PC-9 (cell line): Measurements from ENCODE around the gene SETBP1.

ENCODE experiments used
- CTCF ChIP-seq: fragments of 200-600 bp; sonication (generic); conservative IDR thresholded peaks from 2 replicates; pipeline ENCODE4 v1.6.1; 2017; ENCODE audit warnings: mixed run types, antibody characterized with exemption, mild to moderate bottlenecking, moderate library complexity
- EZH2 ChIP-seq: fragments of 200-600 bp; sonication (generic); IDR thresholded peaks from 2 replicates; pipeline ENCODE4 v1.8.0; 2017; ENCODE audit warnings: antibody characterized with exemption, low read depth

- TF ChIP-seq CTCF (no peak), EZH2 (no peak)
Observed at GRCh38 chr18:44850001-44850400, 169.3 kb downstream of the SETBP1 start.
